HUES48 (cell line): Measurements from ENCODE around the gene DDAH1.

ENCODE experiments used
- H3K27ac ChIP-seq: one replicate; pipeline ENCODE4 v1.7.0; 2013; ENCODE audit warnings: low read depth, low read length, inconsistent platforms
- H3K27me3 ChIP-seq: 2 replicates; pipeline ENCODE4 v1.6.1; 2013; ENCODE audit warnings: mild to moderate bottlenecking, low read length; ENCODE audit not compliant: control insufficient read depth, insufficient read depth
- H3K36me3 ChIP-seq: 2 replicates; pipeline ENCODE4 v1.6.1; 2013; ENCODE audit warnings: low read length; ENCODE audit not compliant: control insufficient read depth, insufficient read depth
- H3K4me1 ChIP-seq: 2 replicates; pipeline ENCODE4 v1.6.1; 2013; ENCODE audit warnings: mild to moderate bottlenecking, low read length; ENCODE audit not compliant: control insufficient read depth, insufficient read depth
- H3K4me3 ChIP-seq: 2 replicates; pipeline ENCODE4 v1.5.1; 2013; ENCODE audit warnings: mild to moderate bottlenecking, low read depth, low read length
- H3K9ac ChIP-seq: 2 replicates; pipeline ENCODE4 v1.6.1; 2013; ENCODE audit warnings: mild to moderate bottlenecking, low read depth, low read length, moderate library complexity
- H3K9me3 ChIP-seq: 2 replicates; pipeline ENCODE4 v1.6.1; 2013; ENCODE audit warnings: low read length; ENCODE audit not compliant: control insufficient read depth, insufficient read depth

DDAH1 gene

DNA sequence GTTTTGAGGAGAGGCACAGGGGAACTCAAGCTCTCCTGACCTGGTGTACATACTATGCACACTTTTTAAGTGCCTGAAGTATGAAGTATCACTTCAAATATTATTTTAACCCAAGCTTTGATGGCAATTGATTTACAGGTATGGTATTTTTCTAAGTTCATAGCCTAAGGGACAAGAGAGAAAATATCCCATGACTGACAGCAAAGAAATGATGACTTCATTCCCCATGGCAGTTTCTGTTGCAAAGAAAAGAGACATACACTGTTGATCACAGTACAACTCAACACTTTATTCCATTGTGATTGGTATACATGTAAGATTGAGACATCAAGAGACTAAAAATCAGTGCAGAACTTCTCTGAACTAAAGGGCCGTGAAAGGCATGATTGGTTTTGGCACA lies 146.7 kb downstream of the DDAH1 start:
- H3K27me3 ChIP-seq, result no peaks in the 10 kb centered on the region
- H3K4me1 ChIP-seq, result peaks cover 10% of the 10 kb centered on the region; the same call in 1 of the 2 replicates
- no peak overlapping the region for H3K4me3 ChIP-seq
- H3K9ac ChIP-seq, result no peak overlapping the region
- no peaks in the 10 kb centered on the region for H3K9me3 ChIP-seq
- H3K36me3 ChIP-seq, result no peaks in the 10 kb centered on the region
- H3K27ac ChIP-seq, result no peak overlapping the region

GRCh38 chr1:85317560-85317959 lies 147.4 kb downstream of the DDAH1 start:
- no peaks in the 10 kb centered on the region for H3K36me3 ChIP-seq
- H3K4me1 ChIP-seq, result peaks cover 10% of the 10 kb centered on the region; the same call in 1 of the 2 replicates
- no peaks in the 10 kb centered on the region for H3K27me3 ChIP-seq
- no peak overlapping the region for H3K9ac ChIP-seq
- H3K9me3 ChIP-seq, result no peaks in the 10 kb centered on the region
- H3K27ac ChIP-seq, result no peak overlapping the region
- H3K4me3 ChIP-seq, result no peak overlapping the region

- peaks cover 10% of the 10 kb centered on the region; the same call in 1 of the 2 replicates for H3K4me1 ChIP-seq
- no peak overlapping the region for H3K4me3 ChIP-seq
- no peaks in the 10 kb centered on the region for H3K36me3 ChIP-seq
- H3K9me3 ChIP-seq, result no peaks in the 10 kb centered on the region
- H3K27me3 ChIP-seq, result no peaks in the 10 kb centered on the region
- H3K9ac ChIP-seq, result no peak overlapping the region
- no peak overlapping the region for H3K27ac ChIP-seq
Measured at GRCh38 chr1:85316321-85316720, 148.6 kb downstream of the DDAH1 start.

GRCh38 chr1:85315789-85316188 lies 149.2 kb downstream of the DDAH1 start:
- Histone ChIP-seq H3K27ac (no peak overlapping the region), H3K27me3 (no peaks in the 10 kb centered on the region), H3K9me3 (no peaks in the 10 kb centered on the region), H3K4me3 (no peak overlapping the region), H3K4me1 (peaks cover 10% of the 10 kb centered on the region; the same call in 1 of the 2 replicates), H3K9ac (no peak overlapping the region), H3K36me3 (no peaks in the 10 kb centered on the region)

DNA sequence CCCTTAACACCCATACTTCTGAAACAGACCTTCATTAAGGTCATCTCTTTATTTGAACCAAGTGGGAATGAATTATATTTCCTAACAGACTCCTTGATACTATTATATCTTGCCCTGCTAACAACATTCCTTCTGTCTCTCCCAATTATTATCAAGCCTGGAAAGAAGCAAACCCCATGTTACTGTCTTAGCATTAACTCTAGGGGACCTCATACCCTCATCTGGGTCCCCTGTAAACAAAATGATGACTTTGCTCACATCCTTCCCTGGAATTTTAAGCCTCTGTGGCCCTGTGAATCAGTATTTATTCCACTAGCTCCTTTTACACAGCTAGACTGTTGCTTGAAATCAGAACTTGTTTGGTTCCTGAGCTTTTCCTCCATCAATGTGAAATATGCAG lies 150.2 kb downstream of the DDAH1 start:
- H3K4me1 ChIP-seq, result peaks cover 5% of the 10 kb centered on the region; the same call in 1 of the 2 replicates
- H3K27me3 ChIP-seq, result no peaks in the 10 kb centered on the region
- no peak overlapping the region for H3K4me3 ChIP-seq
- no peaks in the 10 kb centered on the region for H3K9me3 ChIP-seq
- no peaks in the 10 kb centered on the region for H3K36me3 ChIP-seq
- H3K9ac ChIP-seq, result no peak overlapping the region
- H3K27ac ChIP-seq, result no peak overlapping the region

DNA sequence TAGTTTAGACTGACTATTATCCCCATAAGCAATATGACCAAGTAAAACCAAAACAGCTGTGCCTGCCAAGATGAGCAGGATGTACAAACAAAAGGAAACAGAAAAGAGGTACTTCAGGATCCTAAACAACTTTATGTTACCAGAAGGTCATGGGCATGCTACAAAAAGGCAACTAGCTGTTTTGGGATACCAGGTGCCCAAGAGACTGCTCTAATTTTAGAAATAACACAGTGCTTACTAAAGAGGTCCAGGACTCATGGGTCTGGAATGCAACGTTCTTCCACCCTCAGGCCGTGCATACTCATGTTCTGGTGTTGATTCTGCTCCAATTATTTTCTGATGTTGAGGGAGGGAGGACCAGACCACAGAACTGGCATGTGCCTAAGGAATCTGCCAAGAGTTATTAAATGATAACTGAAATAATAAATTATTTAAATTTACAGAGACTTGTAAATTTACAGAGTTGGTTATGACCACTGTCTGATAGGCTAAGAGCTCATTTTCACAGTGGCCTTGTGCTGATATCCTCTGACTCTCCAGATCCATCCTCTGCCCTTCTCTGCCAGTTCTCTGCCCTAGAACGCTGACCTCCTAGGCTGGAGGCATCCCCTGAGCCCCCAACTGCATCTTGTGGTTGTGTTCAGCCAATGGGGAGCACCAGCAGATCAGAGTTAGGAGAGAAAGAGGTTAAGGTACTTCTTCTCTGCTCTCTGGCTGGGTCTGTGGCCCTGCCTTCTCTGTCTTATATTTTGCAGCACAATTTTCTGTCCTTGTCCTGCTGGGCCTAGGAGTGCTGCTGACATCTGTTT lies 150.9 kb downstream of the DDAH1 start:
- Histone ChIP-seq H3K4me1 (peaks cover 6% of the 10 kb centered on the region), H3K27ac (no peak overlapping the region), H3K9ac (no peak overlapping the region)

DNA sequence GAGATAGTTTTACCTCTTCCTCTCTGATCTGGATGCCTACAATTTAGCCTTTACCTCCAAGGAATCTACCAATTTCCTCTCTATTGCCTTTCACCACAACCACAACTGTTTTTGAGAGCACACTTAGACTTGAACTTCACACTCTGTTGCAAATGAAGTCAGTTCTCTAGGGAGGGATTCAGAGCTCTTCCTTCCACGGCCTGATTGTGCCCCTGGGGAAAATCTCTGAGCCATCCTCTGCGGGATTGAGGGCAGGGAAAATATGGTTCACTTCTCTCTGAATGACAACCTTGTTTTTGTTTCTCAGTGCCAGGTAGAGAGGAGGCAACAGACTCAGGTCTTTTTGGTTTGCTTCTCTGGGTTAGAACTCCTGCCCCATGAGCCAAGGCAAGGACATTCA lies 153.1 kb downstream of the DDAH1 start:
- no peak overlapping the region for H3K9ac ChIP-seq
- no peaks in the 10 kb centered on the region for H3K36me3 ChIP-seq
- H3K27ac ChIP-seq, result no peak overlapping the region

More for the DNA sequence above, 150.9 kb downstream of the DDAH1 start:
- no peaks in the 10 kb centered on the region for H3K27me3 ChIP-seq
- no peaks in the 10 kb centered on the region for H3K9me3 ChIP-seq
- H3K36me3 ChIP-seq, result no peaks in the 10 kb centered on the region
- no peak overlapping the region for H3K4me3 ChIP-seq

GRCh38 chr1:85308833-85309350 lies 156.1 kb downstream of the DDAH1 start:
- H3K4me3 ChIP-seq, result no peak overlapping the region
- no peaks in the 10 kb centered on the region for H3K36me3 ChIP-seq
- H3K9me3 ChIP-seq, result no peaks in the 10 kb centered on the region
- H3K4me1 ChIP-seq, result peaks cover 15% of the 10 kb centered on the region
- no peak overlapping the region for H3K9ac ChIP-seq
- H3K27me3 ChIP-seq, result no peaks in the 10 kb centered on the region
- H3K27ac ChIP-seq, result no peak overlapping the region

More for the DNA sequence above, 153.1 kb downstream of the DDAH1 start:
- Histone ChIP-seq H3K4me3 (no peak overlapping the region), H3K4me1 (peaks cover 19% of the 10 kb centered on the region), H3K9me3 (no peaks in the 10 kb centered on the region), H3K27me3 (no peaks in the 10 kb centered on the region)

DNA sequence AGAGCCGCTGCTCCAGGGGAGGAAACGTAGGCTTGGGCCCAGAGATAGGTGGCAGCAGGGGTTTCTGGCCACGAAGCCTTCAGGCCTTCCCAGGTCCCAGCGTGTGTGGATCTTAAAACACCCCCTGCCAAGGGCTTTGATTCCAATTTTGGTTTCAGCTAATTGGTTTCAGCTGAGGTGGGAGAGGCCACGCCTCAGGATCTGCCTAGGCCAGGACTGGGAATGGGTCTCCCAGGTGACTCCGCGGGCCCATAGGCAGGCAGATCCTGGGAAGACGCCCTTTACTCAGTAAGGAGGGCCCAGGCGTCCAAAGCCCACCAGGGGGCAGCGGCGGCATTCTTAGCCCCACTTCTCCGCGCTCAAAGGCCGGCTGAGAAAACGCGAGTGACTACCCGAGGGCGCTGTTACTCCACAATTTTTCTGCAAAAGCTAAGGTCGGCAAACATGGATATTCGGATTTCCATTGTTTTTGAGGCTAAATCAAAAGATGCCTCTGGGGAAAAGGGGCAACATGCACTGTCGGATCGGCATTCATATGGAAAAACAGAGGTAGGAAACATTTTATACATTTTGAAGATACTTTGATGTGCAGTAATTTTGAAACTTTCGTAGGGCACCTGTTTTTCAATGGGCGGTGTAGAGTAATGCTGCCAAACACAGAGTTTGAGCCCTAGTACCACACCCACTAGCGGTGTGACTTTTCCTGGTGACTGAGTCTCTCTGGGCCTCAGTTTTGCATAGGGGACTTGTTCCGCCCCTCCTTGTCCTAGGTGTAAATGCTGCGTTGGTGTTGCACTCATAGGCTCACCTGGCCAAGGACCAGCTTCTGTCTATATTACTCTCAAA lies 156.7 kb downstream of the DDAH1 start:
- H3K9me3 ChIP-seq, result no peaks in the 10 kb centered on the region
- H3K4me1 ChIP-seq, result peaks cover 15% of the 10 kb centered on the region
- peak overlapping the region; percentile 23; the same call in 1 of the 2 replicates for H3K4me3 ChIP-seq
- H3K36me3 ChIP-seq, result no peaks in the 10 kb centered on the region
- H3K9ac ChIP-seq, result no peak overlapping the region
- no peak overlapping the region for H3K27ac ChIP-seq
- H3K27me3 ChIP-seq, result no peaks in the 10 kb centered on the region

DNA sequence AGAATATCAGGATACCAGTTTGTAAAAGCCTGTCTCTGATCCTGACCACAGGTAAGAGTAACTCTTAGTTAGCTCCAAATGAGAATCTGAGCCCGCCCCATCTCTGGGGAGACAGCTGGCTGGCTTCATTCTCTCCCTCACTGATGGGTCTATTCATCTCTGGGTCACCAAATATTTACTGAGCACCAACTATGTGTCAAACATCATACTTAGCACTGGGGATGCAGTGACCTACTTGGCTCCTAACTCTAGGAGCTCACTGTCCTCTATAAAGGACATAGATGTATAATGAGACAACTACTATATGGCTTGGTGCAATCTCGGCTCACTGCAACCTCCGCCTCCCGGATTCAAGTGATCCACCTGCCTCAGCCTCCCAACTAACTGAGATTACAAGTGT lies 158.7 kb downstream of the DDAH1 start:
- Histone ChIP-seq H3K9me3 (no peaks in the 10 kb centered on the region), H3K27me3 (no peaks in the 10 kb centered on the region), H3K36me3 (no peaks in the 10 kb centered on the region), H3K27ac (no peak overlapping the region), H3K9ac (no peak overlapping the region), H3K4me3 (no peak overlapping the region), H3K4me1 (peaks cover 15% of the 10 kb centered on the region)
